Sigmoid colon (tissue), 4 donors: ENCODE results near the gene SLC25A25.

Experiments
- EP300 ChIP-seq, 4 donors: sonication (generic); formaldehyde crosslinking; IDR thresholded peaks; one replicate each; pipeline ENCODE4 v1.6.1; 2017; ENCODE audit warnings: antibody characterized with exemption in 4 of 4
- POLR2AphosphoS5 ChIP-seq, 4 donors: sonication (generic); formaldehyde crosslinking; IDR thresholded peaks; one replicate each; pipeline ENCODE4 v1.6.1; 2017; ENCODE audit warnings: antibody characterized with exemption in 4 of 4

DNA sequence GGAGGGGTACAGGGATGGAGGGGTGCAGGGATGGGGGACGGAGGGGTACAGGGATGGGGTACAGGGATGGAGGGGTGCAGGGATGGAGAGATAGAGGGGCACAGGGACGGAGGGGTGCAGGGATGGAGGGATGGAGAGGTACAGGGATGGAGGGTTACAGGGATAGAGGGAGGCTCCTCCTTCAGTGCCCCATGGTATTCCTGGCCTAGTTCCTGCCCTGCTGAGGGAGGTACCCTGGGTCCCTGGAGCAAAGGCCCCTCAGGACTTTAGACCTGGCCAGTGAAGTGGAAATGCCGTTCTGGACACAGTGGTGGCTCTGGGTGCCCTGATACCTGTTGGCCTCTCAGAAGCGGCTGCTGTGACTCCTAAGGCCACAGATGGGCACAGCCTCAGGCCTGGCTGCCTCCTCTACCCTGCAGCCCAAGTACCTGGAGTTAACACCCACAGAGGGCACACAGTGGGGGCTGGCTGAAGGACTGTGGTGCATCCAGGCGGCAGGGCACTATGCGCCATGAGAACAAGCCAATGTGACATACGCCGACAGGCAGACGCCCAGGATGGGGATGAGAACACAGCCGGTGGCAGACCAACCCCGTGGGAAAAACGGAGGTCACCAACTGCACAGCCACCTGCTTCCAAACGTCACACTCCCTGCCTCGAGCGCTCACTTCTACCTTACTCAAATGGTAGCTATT lies 51.1 kb downstream of the SLC25A25 start:
- TF ChIP-seq EP300 (IDR thresholded peaks at IDR 0.05) (no peak), POLR2AphosphoS5 (IDR thresholded peaks at IDR 0.05) (no peak)
